Keratinocyte (primary cell): ENCODE results near the gene RRP8. TPM values are rescaled to one million over a fixed set of nuclear protein-coding genes. Genes with fewer than 3 reads are reported as not detected.

Experiments
- DNase-seq: peaks from one replicate; pipeline ENCODE4 v3.0.0-alpha.2; 2011; ENCODE audit warnings: low read depth, missing footprints, low spot score
- FAIRE-seq: peaks from 2 replicates; lab custom pipeline; 2011; peaks lifted over from hg19 to GRCh38; lab: Jason Lieb, UNC
- H2AFZ ChIP-seq: 2 replicates; pipeline ENCODE4 v1.6.0; 2012; ENCODE audit warnings: low read length, control low read depth, inconsistent platforms; ENCODE audit not compliant: control insufficient read depth
- H3K27ac ChIP-seq: 2 replicates; pipeline ENCODE4 v1.5.1; 2011; ENCODE audit warnings: low read length; ENCODE audit not compliant: control insufficient read depth, insufficient read depth
- H3K27me3 ChIP-seq: 3 replicates; pipeline ENCODE4 v1.6.0; 2011; ENCODE audit warnings: low read length; ENCODE audit not compliant: control insufficient read depth, insufficient read depth; ENCODE audit errors: extremely low read depth
- H3K36me3 ChIP-seq, 2 experiments: 2 replicates in 1 of 2; 3 replicates in 1 of 2; pipeline ENCODE4 v1.5.1; 2011; ENCODE audit warnings: low read length in 2 of 2, mild to moderate bottlenecking in 1 of 2; ENCODE audit not compliant: control insufficient read depth in 2 of 2, insufficient read depth in 2 of 2; ENCODE audit errors: extremely low read depth in 1 of 2
- H3K4me1 ChIP-seq: 3 replicates; pipeline ENCODE4 v1.5.1; 2011; ENCODE audit warnings: low read length; ENCODE audit not compliant: control insufficient read depth, insufficient read depth; ENCODE audit errors: extremely low read depth
- H3K4me2 ChIP-seq: 3 replicates; pipeline ENCODE4 v1.6.0; 2011; ENCODE audit warnings: low read depth, low read length; ENCODE audit not compliant: control insufficient read depth, insufficient read depth; ENCODE audit errors: extremely low read depth
- H3K4me3 ChIP-seq, 3 experiments: fragments of 200-600 bp in 1 of 3; sonication (generic) in 1 of 3; 2 replicates in 2 of 3; 3 replicates in 1 of 3; pipeline ENCODE4 v1.5.1; 2011 to 2016; ENCODE audit warnings: low read length in 3 of 3, mild to moderate bottlenecking in 3 of 3, control low read depth in 2 of 3, inconsistent platforms in 1 of 3, low read depth in 1 of 3, mixed read lengths in 1 of 3, mixed run types in 1 of 3, moderate library complexity in 1 of 3; ENCODE audit not compliant: control insufficient read depth in 2 of 3, insufficient read depth in 2 of 3; ENCODE audit errors: extremely low read depth in 1 of 3
- H3K79me2 ChIP-seq: 2 replicates; pipeline ENCODE4 v1.6.0; 2012; ENCODE audit warnings: low read length; ENCODE audit not compliant: control insufficient read depth, insufficient read depth
- H3K9ac ChIP-seq: 3 replicates; pipeline ENCODE4 v1.6.0; 2011; ENCODE audit warnings: low read length; ENCODE audit not compliant: control insufficient read depth, insufficient read depth; ENCODE audit errors: extremely low read depth
- H3K9me1 ChIP-seq: 3 replicates; pipeline ENCODE4 v1.6.0; 2011; ENCODE audit warnings: low read length; ENCODE audit not compliant: control insufficient read depth, insufficient read depth; ENCODE audit errors: extremely low read depth
- H3K9me3 ChIP-seq: 2 replicates; pipeline ENCODE4 v1.5.1; 2012; ENCODE audit warnings: low read depth, low read length; ENCODE audit not compliant: control insufficient read depth
- H4K20me1 ChIP-seq: 3 replicates; pipeline ENCODE4 v1.6.0; 2011; ENCODE audit warnings: low read length; ENCODE audit not compliant: control insufficient read depth, insufficient read depth; ENCODE audit errors: extremely low read depth
- CTCF ChIP-seq, 3 experiments: IDR thresholded peaks in 1 of 3; conservative IDR thresholded peaks in 1 of 3; optimal IDR thresholded peaks in 1 of 3; 2 replicates in 2 of 3; 3 replicates in 1 of 3; pipeline versions ENCODE3 to v1.5.1; 2011; ENCODE audit warnings: low read length in 3 of 3, mild to moderate bottlenecking in 3 of 3, moderate library complexity in 2 of 3, control low read depth in 1 of 3, inconsistent platforms in 1 of 3; ENCODE audit not compliant: insufficient read depth in 2 of 3; ENCODE audit errors: extremely low read depth in 1 of 3
- EZH2 ChIP-seq: IDR thresholded peaks from one replicate; pipeline ENCODE4 v1.6.1; 2012; ENCODE audit warnings: inconsistent platforms, mild to moderate bottlenecking, low read length, moderate library complexity
- dilution Hi-C: fragments of 300-500 bp; cut with MboI; formaldehyde crosslinking; loops from one replicate; pipeline ENCODE4 v1.7.0; 2020; ENCODE audit warnings: low sequenced_read_pairs; ENCODE audit not compliant: extremely low pct_ligation_motif_present
- polyA plus RNA-seq, 5 experiments: library from polyadenylated mRNA; depleted of rRNA in 3 of 5; stranded (reverse) in 3 of 5; stranded (forward) in 1 of 5; unstranded in 1 of 5; fragments of >200 nt; gene quantifications; 1 replicate in 1 of 5; 2 replicates in 3 of 5; 3 replicates in 1 of 5; pipeline versions ENCODE4 v1.2.1 to v1.2.3, GENCODE V29; 2011 to 2012; ENCODE audit warnings: missing spikeins in 2 of 5, low read depth in 1 of 5, low replicate concordance in 1 of 5

The RRP8 gene
- polyA plus RNA-seq, 1 donor (not counting 4 experiments of a cell fraction or from before 2014, with no cell fraction given) = 15.0 TPM

GRCh38 chr11:6652182-6652581 lies 48.8 kb upstream of the RRP8 start:
- dilution Hi-C loops = no loop called here
- FAIRE-seq (no peak), DNase-seq (no peak)
- TF ChIP-seq CTCF (optimal IDR thresholded peaks at IDR 0.05 in 1 of 3, IDR thresholded peaks at IDR 0.05 in 1 of 3, conservative IDR thresholded peaks at IDR 0.05 in 1 of 3; ENCODE audit: extremely low read depth in 1 of 3, insufficient read depth in 2 of 3, low read length in 3 of 3) = no peak
- no peaks in the 10 kb centered on the region for H3K9me3 ChIP-seq
- no peak overlapping the region for H3K4me2 ChIP-seq
- H3K4me1 ChIP-seq = no peaks in the 10 kb centered on the region
- no peaks in the 10 kb centered on the region for H3K9me1 ChIP-seq
- H2AFZ ChIP-seq = no peak overlapping the region
- H3K9ac ChIP-seq = no peak overlapping the region
- no peak overlapping the region for H3K4me3 ChIP-seq
- no peak overlapping the region for H3K27ac ChIP-seq
- no peaks in the 10 kb centered on the region for H3K79me2 ChIP-seq
- H3K36me3 ChIP-seq = no peaks in the 10 kb centered on the region
- H4K20me1 ChIP-seq = no peaks in the 10 kb centered on the region
- H3K27me3 ChIP-seq = peaks cover 60% of the 10 kb centered on the region

GRCh38 chr11:6650980-6651379 lies 47.6 kb upstream of the RRP8 start:
- no peak for TF ChIP-seq EZH2
- no peak for TF ChIP-seq CTCF (optimal IDR thresholded peaks at IDR 0.05 in 1 of 3, IDR thresholded peaks at IDR 0.05 in 1 of 3, conservative IDR thresholded peaks at IDR 0.05 in 1 of 3; ENCODE audit: extremely low read depth in 1 of 3, insufficient read depth in 2 of 3, low read length in 3 of 3)
- Histone ChIP-seq H3K4me2 (no peak overlapping the region), H2AFZ (no peak overlapping the region), H3K27me3 (peaks cover 48% of the 10 kb centered on the region), H3K9me1 (no peaks in the 10 kb centered on the region), H3K9me3 (no peaks in the 10 kb centered on the region), H3K9ac (no peak overlapping the region), H3K4me3 (no peak overlapping the region), H3K79me2 (no peaks in the 10 kb centered on the region), H3K36me3 (no peaks in the 10 kb centered on the region), H3K4me1 (no peaks in the 10 kb centered on the region), H4K20me1 (no peaks in the 10 kb centered on the region), H3K27ac (no peak overlapping the region)
- no peak for FAIRE-seq
- dilution Hi-C loops = no loop called here
- DNase-seq = no peak
